ENCODE results near the gene LRRFIP1.

LRRFIP1 gene

DNA sequence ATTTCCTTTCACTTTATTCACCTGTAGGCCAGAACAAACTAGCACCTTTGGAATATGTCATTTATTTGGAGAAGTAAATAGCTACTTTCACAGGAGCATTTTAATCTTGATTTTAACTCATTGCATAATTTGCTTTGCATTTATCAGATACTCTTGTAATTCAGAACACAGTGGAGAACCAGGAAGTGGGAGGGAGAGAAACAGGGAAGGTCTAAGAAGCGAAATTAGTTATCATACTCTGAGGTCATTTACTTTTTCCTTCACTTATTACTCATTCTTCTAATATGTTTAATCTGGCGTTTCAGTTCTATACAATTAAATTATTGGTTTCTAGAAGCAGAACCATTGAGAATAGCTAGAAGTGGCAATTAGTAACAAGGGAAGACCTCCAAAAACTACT, 191.8 kb downstream of the LRRFIP1 start:
- no peak for TF ChIP-seq EGR1 (IDR thresholded peaks at IDR 0.05)
- TF ChIP-seq, protein P1, sequence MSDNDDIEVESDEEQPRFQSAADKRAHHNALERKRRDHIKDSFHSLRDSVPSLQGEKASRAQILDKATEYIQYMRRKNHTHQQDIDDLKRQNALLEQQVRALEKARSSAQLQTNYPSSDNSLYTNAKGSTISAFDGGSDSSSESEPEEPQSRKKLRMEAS (IDR thresholded peaks at IDR 0.05): no peak
- no peak for TF ChIP-seq YY1 (IDR thresholded peaks at IDR 0.05; ENCODE audit: low read depth)
- TF ChIP-seq TAF1 (IDR thresholded peaks at IDR 0.05; ENCODE audit: low read depth): no peak
- TF ChIP-seq TEAD4 (IDR thresholded peaks at IDR 0.05): no peak
- no peak for TF ChIP-seq EP300 (IDR thresholded peaks at IDR 0.05; ENCODE audit: borderline replicate concordance)
- TF ChIP-seq, protein P2, sequence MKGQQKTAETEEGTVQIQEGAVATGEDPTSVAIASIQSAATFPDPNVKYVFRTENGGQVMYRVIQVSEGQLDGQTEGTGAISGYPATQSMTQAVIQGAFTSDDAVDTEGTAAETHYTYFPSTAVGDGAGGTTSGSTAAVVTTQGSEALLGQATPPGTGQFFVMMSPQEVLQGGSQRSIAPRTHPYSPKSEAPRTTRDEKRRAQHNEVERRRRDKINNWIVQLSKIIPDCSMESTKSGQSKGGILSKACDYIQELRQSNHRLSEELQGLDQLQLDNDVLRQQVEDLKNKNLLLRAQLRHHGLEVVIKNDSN (IDR thresholded peaks at IDR 0.05): no peak
- no peak for TF ChIP-seq CREB1 (IDR thresholded peaks at IDR 0.05; ENCODE audit: low read depth)
- no peak for TF ChIP-seq ZBTB7A (IDR thresholded peaks at IDR 0.05; ENCODE audit: low read depth)
- no peak for TF ChIP-seq FOXM1 (IDR thresholded peaks at IDR 0.05; ENCODE audit: borderline replicate concordance, low read depth)
- no peak for TF ChIP-seq NFIC (IDR thresholded peaks at IDR 0.05)
- no peak for TF ChIP-seq RAD21 (IDR thresholded peaks at IDR 0.05; ENCODE audit: low read depth)
- TF ChIP-seq CEBPB (IDR thresholded peaks at IDR 0.05): no peak
- TF ChIP-seq, protein P3, sequence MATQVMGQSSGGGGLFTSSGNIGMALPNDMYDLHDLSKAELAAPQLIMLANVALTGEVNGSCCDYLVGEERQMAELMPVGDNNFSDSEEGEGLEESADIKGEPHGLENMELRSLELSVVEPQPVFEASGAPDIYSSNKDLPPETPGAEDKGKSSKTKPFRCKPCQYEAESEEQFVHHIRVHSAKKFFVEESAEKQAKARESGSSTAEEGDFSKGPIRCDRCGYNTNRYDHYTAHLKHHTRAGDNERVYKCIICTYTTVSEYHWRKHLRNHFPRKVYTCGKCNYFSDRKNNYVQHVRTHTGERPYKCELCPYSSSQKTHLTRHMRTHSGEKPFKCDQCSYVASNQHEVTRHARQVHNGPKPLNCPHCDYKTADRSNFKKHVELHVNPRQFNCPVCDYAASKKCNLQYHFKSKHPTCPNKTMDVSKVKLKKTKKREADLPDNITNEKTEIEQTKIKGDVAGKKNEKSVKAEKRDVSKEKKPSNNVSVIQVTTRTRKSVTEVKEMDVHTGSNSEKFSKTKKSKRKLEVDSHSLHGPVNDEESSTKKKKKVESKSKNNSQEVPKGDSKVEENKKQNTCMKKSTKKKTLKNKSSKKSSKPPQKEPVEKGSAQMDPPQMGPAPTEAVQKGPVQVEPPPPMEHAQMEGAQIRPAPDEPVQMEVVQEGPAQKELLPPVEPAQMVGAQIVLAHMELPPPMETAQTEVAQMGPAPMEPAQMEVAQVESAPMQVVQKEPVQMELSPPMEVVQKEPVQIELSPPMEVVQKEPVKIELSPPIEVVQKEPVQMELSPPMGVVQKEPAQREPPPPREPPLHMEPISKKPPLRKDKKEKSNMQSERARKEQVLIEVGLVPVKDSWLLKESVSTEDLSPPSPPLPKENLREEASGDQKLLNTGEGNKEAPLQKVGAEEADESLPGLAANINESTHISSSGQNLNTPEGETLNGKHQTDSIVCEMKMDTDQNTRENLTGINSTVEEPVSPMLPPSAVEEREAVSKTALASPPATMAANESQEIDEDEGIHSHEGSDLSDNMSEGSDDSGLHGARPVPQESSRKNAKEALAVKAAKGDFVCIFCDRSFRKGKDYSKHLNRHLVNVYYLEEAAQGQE (IDR thresholded peaks at IDR 0.05; ENCODE audit: low read depth): no peak
- TF ChIP-seq TCF12 (IDR thresholded peaks at IDR 0.05; ENCODE audit: low read depth): no peak

DNA sequence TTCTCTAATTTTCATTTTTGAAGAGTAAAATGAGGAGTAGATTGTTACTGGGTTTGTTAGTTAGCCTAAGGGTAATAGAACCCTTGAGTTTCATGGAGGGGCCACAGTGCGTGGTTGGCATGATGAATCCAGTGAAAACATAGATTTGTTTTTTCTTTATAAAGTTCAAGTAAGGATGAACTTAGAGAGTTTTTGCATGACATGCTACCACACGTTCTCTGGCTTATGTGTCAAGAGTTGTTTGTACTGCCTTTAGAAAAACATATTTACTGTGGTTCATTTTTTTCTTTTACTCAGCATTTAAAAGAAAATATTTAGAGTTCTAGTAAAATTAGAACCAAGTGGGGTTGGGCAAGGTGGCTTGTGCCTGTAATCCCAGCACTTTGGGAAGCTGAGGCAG, 193.0 kb downstream of the LRRFIP1 start:
- no peak for TF ChIP-seq NFIC (IDR thresholded peaks at IDR 0.05)
- TF ChIP-seq CEBPB (IDR thresholded peaks at IDR 0.05): no peak
- TF ChIP-seq YY1 (IDR thresholded peaks at IDR 0.05; ENCODE audit: low read depth): no peak
- TF ChIP-seq TEAD4 (IDR thresholded peaks at IDR 0.05): no peak

DNA sequence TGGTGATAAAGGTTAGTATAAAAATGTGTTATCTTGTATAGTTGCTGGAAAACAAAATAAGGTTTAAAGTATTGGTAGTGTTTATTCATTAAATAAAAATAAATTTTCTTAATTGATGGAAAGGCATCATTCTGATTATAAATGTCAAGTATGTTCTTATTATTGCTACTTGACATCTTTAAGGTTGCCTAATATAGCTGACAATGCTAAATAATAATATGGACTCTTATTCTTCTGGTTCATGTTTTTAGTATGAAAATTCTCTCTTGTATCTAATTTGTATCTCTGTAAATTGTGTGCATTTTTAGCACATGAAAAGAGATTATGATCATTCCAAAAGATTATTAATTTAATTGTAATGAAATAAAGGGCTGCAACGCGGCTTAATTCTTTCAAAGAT, 196.2 kb downstream of the LRRFIP1 start:
- TF ChIP-seq EP300 (IDR thresholded peaks at IDR 0.05; ENCODE audit: borderline replicate concordance) (no peak), YY1 (IDR thresholded peaks at IDR 0.05; ENCODE audit: low read depth) (no peak), EGR1 (IDR thresholded peaks at IDR 0.05) (no peak), CEBPB (IDR thresholded peaks at IDR 0.05) (no peak), TEAD4 (IDR thresholded peaks at IDR 0.05) (no peak), TAF1 (IDR thresholded peaks at IDR 0.05; ENCODE audit: low read depth) (no peak), TCF12 (IDR thresholded peaks at IDR 0.05; ENCODE audit: low read depth) (no peak), CREB1 (IDR thresholded peaks at IDR 0.05; ENCODE audit: low read depth) (no peak), ZBTB7A (IDR thresholded peaks at IDR 0.05; ENCODE audit: low read depth) (no peak), FOXM1 (IDR thresholded peaks at IDR 0.05; ENCODE audit: borderline replicate concordance, low read depth) (no peak), NFIC (IDR thresholded peaks at IDR 0.05) (no peak), RAD21 (IDR thresholded peaks at IDR 0.05; ENCODE audit: low read depth) (no peak)
- TF ChIP-seq, protein P3 (IDR thresholded peaks at IDR 0.05; ENCODE audit: low read depth): no peak
- TF ChIP-seq, protein P1 (IDR thresholded peaks at IDR 0.05): no peak
- TF ChIP-seq, protein P2 (IDR thresholded peaks at IDR 0.05): no peak

DNA sequence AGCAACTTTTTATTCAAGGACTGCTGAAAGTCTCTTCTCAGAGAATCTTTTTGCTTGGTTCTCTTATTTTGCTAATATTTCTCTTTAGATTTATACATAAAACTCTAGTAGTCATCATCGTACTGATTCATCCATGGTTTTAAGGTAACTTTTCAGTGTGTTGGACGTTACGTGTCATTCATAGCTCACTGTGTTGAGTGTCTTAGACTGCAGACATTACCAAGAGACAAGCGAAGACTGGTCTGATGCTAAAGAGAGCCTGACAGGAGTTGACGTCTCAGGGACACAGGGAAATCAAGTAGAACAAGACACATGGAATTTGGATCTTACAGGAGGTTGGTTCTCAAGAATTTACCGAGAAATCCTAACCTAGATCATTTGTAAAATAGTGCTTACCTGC, 196.7 kb downstream of the LRRFIP1 start:
- TF ChIP-seq NFIC (IDR thresholded peaks at IDR 0.05) (no peak), EGR1 (IDR thresholded peaks at IDR 0.05) (no peak), FOXM1 (IDR thresholded peaks at IDR 0.05; ENCODE audit: borderline replicate concordance, low read depth) (no peak), ZBTB7A (IDR thresholded peaks at IDR 0.05; ENCODE audit: low read depth) (no peak), TEAD4 (IDR thresholded peaks at IDR 0.05) (no peak), RAD21 (IDR thresholded peaks at IDR 0.05; ENCODE audit: low read depth) (no peak), TAF1 (IDR thresholded peaks at IDR 0.05; ENCODE audit: low read depth) (no peak), CEBPB (IDR thresholded peaks at IDR 0.05) (no peak), EP300 (IDR thresholded peaks at IDR 0.05; ENCODE audit: borderline replicate concordance) (no peak), TCF12 (IDR thresholded peaks at IDR 0.05; ENCODE audit: low read depth) (no peak), YY1 (IDR thresholded peaks at IDR 0.05; ENCODE audit: low read depth) (no peak), CREB1 (IDR thresholded peaks at IDR 0.05; ENCODE audit: low read depth) (no peak)
- TF ChIP-seq, protein P3 (IDR thresholded peaks at IDR 0.05; ENCODE audit: low read depth): no peak
- TF ChIP-seq, protein P1 (IDR thresholded peaks at IDR 0.05): no peak
- TF ChIP-seq, protein P2 (IDR thresholded peaks at IDR 0.05): no peak
